HepG2 (cell line): ENCODE data around the gene MRPL20. TPM values are rescaled to one million over a fixed set of nuclear protein-coding genes. Genes with fewer than 3 reads are reported as not detected.

Experiments
- ATF2 ChIP-seq: sonication (generic); formaldehyde crosslinking; IDR thresholded peaks from 2 replicates; pipeline ENCODE4 v1.4.0; 2020; ENCODE audit warnings: missing genetic modification reagents
- CENPT ChIP-seq: sonication (generic); formaldehyde crosslinking; IDR thresholded peaks from 2 replicates; pipeline ENCODE4 v1.8.0; 2022; ENCODE audit warnings: low read depth, mild to moderate bottlenecking, moderate library complexity, missing genetic modification reagents
- HDAC6 ChIP-seq: fragments of 200-600 bp; sonication (generic); IDR thresholded peaks from 2 replicates; pipeline ENCODE4 v1.7.0; 2017; ENCODE audit warnings: mild to moderate bottlenecking, antibody characterized with exemption, low read length, low read depth
- HNF1B ChIP-seq: sonication (generic); formaldehyde crosslinking; IDR thresholded peaks from 2 replicates; pipeline ENCODE4 v1.5.1; 2020; ENCODE audit warnings: mild to moderate bottlenecking, moderate library complexity, missing genetic modification reagents
- HNRNPL ChIP-seq: fragments of 200-400 bp; formaldehyde crosslinking; IDR thresholded peaks from 2 replicates; pipeline ENCODE4 v1.6.1; 2017; ENCODE audit warnings: mild to moderate bottlenecking, low read depth, low read length
- NR0B2 ChIP-seq: sonication (generic); formaldehyde crosslinking; IDR thresholded peaks from 2 replicates; pipeline ENCODE4 v1.4.0; 2020; ENCODE audit warnings: mild to moderate bottlenecking, missing genetic modification reagents
- NR2F1 ChIP-seq, 2 experiments: fragments of 450-650 bp in 1 of 2; formaldehyde crosslinking in 1 of 2; IDR thresholded peaks; 2 replicates each; pipeline versions ENCODE4 v1.5.0 to v1.6.1; 2016 to 2020; ENCODE audit warnings: mild to moderate bottlenecking in 1 of 2, missing compliant biosample characterization in 1 of 2, missing genetic modification reagents in 1 of 2, moderate library complexity in 1 of 2
- NR2F6 ChIP-seq, 2 experiments: IDR thresholded peaks; 2 replicates each; pipeline ENCODE4 v1.6.1; 2016; ENCODE audit warnings: antibody characterized with exemption in 1 of 2, mild to moderate bottlenecking in 1 of 2
- SKIL ChIP-seq: sonication (generic); formaldehyde crosslinking; IDR thresholded peaks from 2 replicates; pipeline ENCODE4 v1.8.0; 2022; ENCODE audit warnings: missing genetic modification reagents, mild to moderate bottlenecking, moderate library complexity, borderline replicate concordance
- SRSF1 ChIP-seq: fragments of 200-400 bp; formaldehyde crosslinking; optimal IDR thresholded peaks from 2 replicates; pipeline ENCODE3; 2017; ENCODE audit warnings: mild to moderate bottlenecking, low read depth, low read length, moderate library complexity
- THYN1 ChIP-seq: sonication (generic); formaldehyde crosslinking; IDR thresholded peaks from 2 replicates; pipeline ENCODE4 v1.8.1; 2023; ENCODE audit warnings: low read depth, mild to moderate bottlenecking, moderate library complexity, missing genetic modification reagents, borderline replicate concordance
- U2AF1 ChIP-seq: fragments of 200-400 bp; formaldehyde crosslinking; optimal IDR thresholded peaks from 2 replicates; pipeline ENCODE3; 2017; ENCODE audit warnings: mild to moderate bottlenecking, low read depth, low read length
- ZNF20 ChIP-seq: sonication (generic); formaldehyde crosslinking; IDR thresholded peaks from 2 replicates; pipeline ENCODE4 v1.4.0; 2020; ENCODE audit warnings: mild to moderate bottlenecking, moderate library complexity, missing genetic modification reagents
- ZNF430 ChIP-seq: sonication (generic); formaldehyde crosslinking; IDR thresholded peaks from 2 replicates; pipeline ENCODE4 v1.9.0; 2021; ENCODE audit warnings: mild to moderate bottlenecking, missing genetic modification reagents
- ZNF431 ChIP-seq: sonication (generic); formaldehyde crosslinking; IDR thresholded peaks from 2 replicates; pipeline ENCODE4 v1.9.0; 2022; ENCODE audit warnings: missing genetic modification reagents, low read depth, mild to moderate bottlenecking, borderline replicate concordance
- ZNF512B ChIP-seq: sonication (generic); formaldehyde crosslinking; IDR thresholded peaks from 2 replicates; pipeline ENCODE4 v1.5.1; 2020; ENCODE audit warnings: missing genetic modification reagents, mild to moderate bottlenecking, borderline replicate concordance
- ZNF691 ChIP-seq: sonication (generic); formaldehyde crosslinking; IDR thresholded peaks from 2 replicates; pipeline ENCODE4 v1.4.0; 2020; ENCODE audit warnings: missing genetic modification reagents, low read depth, mild to moderate bottlenecking, borderline replicate concordance
- polyA plus RNA-seq, 8 experiments: library from polyadenylated mRNA; depleted of rRNA in 3 of 8; stranded (reverse) in 7 of 8; unstranded in 1 of 8; fragments of >200 nt; fragmentation: Illumina TruSeq in 4 of 8; extraction: Trizol in 4 of 8; gene quantifications; 2 replicates each; pipeline versions ENCODE4 v1.2.1 to v1.2.3, GENCODE V29; 2011 to 2016; ENCODE audit warnings: low read depth in 4 of 8, missing spikeins in 1 of 8, mixed read lengths in 1 of 8; ENCODE audit not compliant: insufficient read depth in 1 of 8
- total RNA-seq, 5 experiments: library from RNA; depleted of rRNA; stranded (reverse); fragments of >200 nt; fragmentation: Illumina TruSeq; extraction: Trizol; gene quantifications; 2 replicates each; pipeline ENCODE4 v1.2.3, GENCODE V29; 2016; ENCODE audit warnings: low read depth in 1 of 5

Gene MRPL20
- total and polyA plus RNA-seq, 2 of the 13 experiments (the other 11 are each of a cell fraction or from before 2014, with no cell fraction given) = 59.2 to 127 TPM

GRCh38 chr1:1358433-1359271 lies 48.4 kb downstream of the MRPL20 start, which contains the start of gene MXRA8 (continued):
- TF ChIP-seq ZNF431 (CRISPR knock-in tag) (no peak), HNRNPL (0 out of 2 replicates have a peak, but pooled peaks have one; percentile 31), NR0B2 (CRISPR knock-in tag) (peak; percentile 84), HNF1B (peak; percentile 38; the same call in 1 of the 2 replicates), HDAC6 (no peak), SKIL (CRISPR knock-in tag) (peak; percentile 63; the same call in 1 of the 2 replicates), ZNF691 (CRISPR knock-in tag) (0 out of 2 replicates have a peak, but pooled peaks have one; percentile 28), ZNF20 (no peak), U2AF1 (peak; percentile 21), THYN1 (no peak), ZNF430 (CRISPR knock-in tag) (peak; percentile 82), SRSF1 (peak; percentile 94), NR2F1 (CRISPR knock-in tag; IDR thresholded peaks at IDR 0.05) (peak in 1 of 2 experiments; percentile 19; a peak in 1 of 4 replicates), NR2F6 (IDR thresholded peaks at IDR 0.05) (peak; percentile 51; the same call in 1 of the 2 replicates), NR2F6 (CRISPR knock-in tag; IDR thresholded peaks at IDR 0.05) (no peak; the same call in 1 of the 2 replicates), CENPT (CRISPR knock-in tag) (no peak), ATF2 (CRISPR knock-in tag) (peak; percentile 56; the same call in 1 of the 2 replicates), ZNF512B (peak; percentile 68; the same call in 1 of the 2 replicates)
